Measurements from ENCODE around the gene PSMB9.

The PSMB9 gene

DNA sequence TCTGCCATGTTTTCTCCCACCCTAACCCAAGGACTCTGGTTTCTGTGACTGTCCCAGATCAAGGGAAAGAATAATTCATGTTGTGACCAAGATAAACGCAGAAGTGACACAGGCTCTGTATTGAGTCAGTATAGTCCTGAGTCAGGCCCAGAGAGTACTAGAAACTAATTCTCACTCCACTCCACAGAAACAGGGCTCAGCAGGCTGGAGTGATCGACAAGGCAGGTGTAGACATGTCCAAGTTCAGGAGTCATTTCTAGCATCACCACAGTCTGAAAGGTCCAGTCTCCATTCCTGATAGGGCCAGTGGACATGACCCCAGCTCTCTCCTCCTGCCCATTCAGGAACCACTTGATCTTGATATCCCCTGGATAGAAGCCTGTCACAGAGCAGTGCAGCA is 39.8 kb upstream of the PSMB9 start:
- Histone ChIP-seq H3K27me3 (ENCODE audit: control insufficient read depth in 3 of 3, insufficient read depth in 3 of 3, low read depth in 1 of 3, low read length in 3 of 3) (peaks cover 0 to 52% (median 0%) of the 10 kb centered on the region in 3 experiments), H2AK5ac (ENCODE audit: low read depth, low read length) (no peak overlapping the region), H3K36me3 (replicated peaks in 1 of 2; ENCODE audit: control insufficient read depth in 2 of 2, insufficient read depth in 2 of 2, low read length in 2 of 2) (no peaks in the 10 kb centered on the region), H3K23ac (ENCODE audit: low read depth, low read length, poor library complexity) (no peak overlapping the region), H3K4ac (ENCODE audit: low read length) (no peak overlapping the region), H2BK15ac (ENCODE audit: low read length) (no peak overlapping the region), H3K4me1 (ENCODE audit: control insufficient read depth in 2 of 2, insufficient read depth in 1 of 2, low read depth in 1 of 2, low read length in 2 of 2) (no peaks in the 10 kb centered on the region), H3K27ac (replicated peaks; ENCODE audit: low read length) (no peak overlapping the region), H4K91ac (ENCODE audit: low read depth, low read length, poor library complexity) (no peak overlapping the region), H3K9ac (ENCODE audit: low read depth, low read length, poor library complexity) (no peak overlapping the region), H2BK12ac (ENCODE audit: low read length) (no peak overlapping the region), H3K18ac (ENCODE audit: low read length) (no peak overlapping the region), H3K79me1 (ENCODE audit: low read depth, low read length) (no peaks in the 10 kb centered on the region), H3K14ac (ENCODE audit: low read length) (no peak overlapping the region), H3K4me2 (ENCODE audit: insufficient read depth, low read length, poor library complexity, severe bottlenecking) (no peak overlapping the region), H2BK5ac (ENCODE audit: low read length) (no peak overlapping the region), H3K9me3 (replicated peaks in 1 of 2; ENCODE audit: control insufficient read depth in 2 of 2, insufficient read depth in 1 of 2, low read depth in 1 of 2, low read length in 2 of 2) (no peaks in the 10 kb centered on the region), H4K8ac (ENCODE audit: low read depth, low read length) (no peak overlapping the region), H3K4me3 (ENCODE audit: low read length in 2 of 2) (no peak overlapping the region), H2BK120ac (ENCODE audit: low read depth, low read length) (no peak overlapping the region), H2AFZ (ENCODE audit: low read length) (no peak overlapping the region)
- no peak for DNase-seq (ENCODE audit: low spot score)
- WGBS, 2 donors (ENCODE audit: extremely low coverage in 2 of 2, insufficient read length in 2 of 2, insufficient replicate concordance in 1 of 2): no CpG with 5 or more reads among the region's 2 CpGs

GRCh38 chr6:32815115-32815514 is 38.9 kb upstream of the PSMB9 start:
- DNase-seq (ENCODE audit: low spot score): no peak
- Histone ChIP-seq H2BK15ac (ENCODE audit: low read length) (no peak overlapping the region), H3K14ac (ENCODE audit: low read length) (no peak overlapping the region), H4K91ac (ENCODE audit: low read depth, low read length, poor library complexity) (no peak overlapping the region), H3K18ac (ENCODE audit: low read length) (no peak overlapping the region), H2BK120ac (ENCODE audit: low read depth, low read length) (no peak overlapping the region), H3K79me1 (ENCODE audit: low read depth, low read length) (no peaks in the 10 kb centered on the region), H3K4ac (ENCODE audit: low read length) (no peak overlapping the region), H3K23ac (ENCODE audit: low read depth, low read length, poor library complexity) (no peak overlapping the region), H3K27me3 (ENCODE audit: control insufficient read depth in 3 of 3, insufficient read depth in 3 of 3, low read depth in 1 of 3, low read length in 3 of 3) (peaks cover 0 to 62% (median 0%) of the 10 kb centered on the region in 3 experiments), H3K9ac (ENCODE audit: low read depth, low read length, poor library complexity) (no peak overlapping the region), H2AK5ac (ENCODE audit: low read depth, low read length) (no peak overlapping the region), H2BK5ac (ENCODE audit: low read length) (no peak overlapping the region), H3K27ac (replicated peaks; ENCODE audit: low read length) (no peak overlapping the region), H2BK12ac (ENCODE audit: low read length) (no peak overlapping the region), H2AFZ (ENCODE audit: low read length) (no peak overlapping the region), H3K4me3 (ENCODE audit: low read length in 2 of 2) (no peak overlapping the region), H3K4me1 (ENCODE audit: control insufficient read depth in 2 of 2, insufficient read depth in 1 of 2, low read depth in 1 of 2, low read length in 2 of 2) (no peaks in the 10 kb centered on the region), H3K36me3 (replicated peaks in 1 of 2; ENCODE audit: control insufficient read depth in 2 of 2, insufficient read depth in 2 of 2, low read length in 2 of 2) (no peaks in the 10 kb centered on the region), H4K8ac (ENCODE audit: low read depth, low read length) (no peak overlapping the region), H3K4me2 (ENCODE audit: insufficient read depth, low read length, poor library complexity, severe bottlenecking) (no peak overlapping the region), H3K9me3 (replicated peaks in 1 of 2; ENCODE audit: control insufficient read depth in 2 of 2, insufficient read depth in 1 of 2, low read depth in 1 of 2, low read length in 2 of 2) (no peaks in the 10 kb centered on the region)
- no CpG with 5 or more reads among the region's 5 CpGs for WGBS, 2 donors (ENCODE audit: extremely low coverage in 2 of 2, insufficient read length in 2 of 2, insufficient replicate concordance in 1 of 2)

- no peak overlapping the region for H4K91ac ChIP-seq (ENCODE audit: low read depth, low read length, poor library complexity)
- no CpG with 5 or more reads among the region's 2 CpGs for WGBS, 2 donors (ENCODE audit: extremely low coverage in 2 of 2, insufficient read length in 2 of 2, insufficient replicate concordance in 1 of 2)
- no peaks in the 10 kb centered on the region for H3K4me1 ChIP-seq (ENCODE audit: control insufficient read depth in 2 of 2, insufficient read depth in 1 of 2, low read depth in 1 of 2, low read length in 2 of 2)
- H4K8ac ChIP-seq (ENCODE audit: low read depth, low read length): no peak overlapping the region
- H2BK15ac ChIP-seq (ENCODE audit: low read length): no peak overlapping the region
- H3K18ac ChIP-seq (ENCODE audit: low read length): no peak overlapping the region
- H3K4me3 ChIP-seq (ENCODE audit: low read length in 2 of 2): no peak overlapping the region
- H3K4me2 ChIP-seq (ENCODE audit: insufficient read depth, low read length, poor library complexity, severe bottlenecking): no peak overlapping the region
- H3K9me3 ChIP-seq (replicated peaks in 1 of 2; ENCODE audit: control insufficient read depth in 2 of 2, insufficient read depth in 1 of 2, low read depth in 1 of 2, low read length in 2 of 2): no peaks in the 10 kb centered on the region
- H3K4ac ChIP-seq (ENCODE audit: low read length): no peak overlapping the region
- H2AK5ac ChIP-seq (ENCODE audit: low read depth, low read length): no peak overlapping the region
- peaks cover 0 to 67% (median 0%) of the 10 kb centered on the region in 3 experiments for H3K27me3 ChIP-seq (ENCODE audit: control insufficient read depth in 3 of 3, insufficient read depth in 3 of 3, low read depth in 1 of 3, low read length in 3 of 3)
- H3K36me3 ChIP-seq (replicated peaks in 1 of 2; ENCODE audit: control insufficient read depth in 2 of 2, insufficient read depth in 2 of 2, low read length in 2 of 2): no peaks in the 10 kb centered on the region
- no peak overlapping the region for H3K23ac ChIP-seq (ENCODE audit: low read depth, low read length, poor library complexity)
- no peak overlapping the region for H3K9ac ChIP-seq (ENCODE audit: low read depth, low read length, poor library complexity)
- H2BK5ac ChIP-seq (ENCODE audit: low read length): no peak overlapping the region
- H2BK12ac ChIP-seq (ENCODE audit: low read length): no peak overlapping the region
- no peak overlapping the region for H3K14ac ChIP-seq (ENCODE audit: low read length)
- no peak for DNase-seq (ENCODE audit: low spot score)
- H2BK120ac ChIP-seq (ENCODE audit: low read depth, low read length): no peak overlapping the region
- no peak overlapping the region for H2AFZ ChIP-seq (ENCODE audit: low read length)
- no peak overlapping the region for H3K27ac ChIP-seq (replicated peaks; ENCODE audit: low read length)
- no peaks in the 10 kb centered on the region for H3K79me1 ChIP-seq (ENCODE audit: low read depth, low read length)
These were observed 38.0 kb upstream of the PSMB9 start for GRCh38 chr6:32815996-32816395.

- H3K18ac ChIP-seq (ENCODE audit: low read length): no peak within 1 kb of the TSS
- H3K79me1 ChIP-seq (ENCODE audit: low read depth, low read length): no peaks in the 10 kb centered on the region
- H3K27me3 ChIP-seq (ENCODE audit: control insufficient read depth in 3 of 3, insufficient read depth in 3 of 3, low read depth in 1 of 3, low read length in 3 of 3): peaks cover 0 to 73% (median 0%) of the 10 kb centered on the region in 3 experiments
- H3K4me3 ChIP-seq (ENCODE audit: low read length in 2 of 2): no peak within 1 kb of the TSS
- no peak within 1 kb of the TSS for H2BK15ac ChIP-seq (ENCODE audit: low read length)
- no peak for DNase-seq (ENCODE audit: low spot score)
- H2AFZ ChIP-seq (ENCODE audit: low read length): no peak within 1 kb of the TSS
- no peak within 1 kb of the TSS for H4K8ac ChIP-seq (ENCODE audit: low read depth, low read length)
- no CpG with 5 or more reads among the region's 3 CpGs for WGBS, 2 donors (ENCODE audit: extremely low coverage in 2 of 2, insufficient read length in 2 of 2, insufficient replicate concordance in 1 of 2)
- H3K9ac ChIP-seq (ENCODE audit: low read depth, low read length, poor library complexity): peak within 1 kb of the TSS; percentile 53
- no peak within 1 kb of the TSS for H4K91ac ChIP-seq (ENCODE audit: low read depth, low read length, poor library complexity)
- H3K36me3 ChIP-seq (replicated peaks in 1 of 2; ENCODE audit: control insufficient read depth in 2 of 2, insufficient read depth in 2 of 2, low read length in 2 of 2): no peaks in the 10 kb centered on the region
- H3K14ac ChIP-seq (ENCODE audit: low read length): no peak within 1 kb of the TSS
- no peak within 1 kb of the TSS for H3K23ac ChIP-seq (ENCODE audit: low read depth, low read length, poor library complexity)
- H3K4me2 ChIP-seq (ENCODE audit: insufficient read depth, low read length, poor library complexity, severe bottlenecking): no peak within 1 kb of the TSS
- H3K4me1 ChIP-seq (ENCODE audit: control insufficient read depth in 2 of 2, insufficient read depth in 1 of 2, low read depth in 1 of 2, low read length in 2 of 2): no peaks in the 10 kb centered on the region
- no peaks in the 10 kb centered on the region for H3K9me3 ChIP-seq (replicated peaks in 1 of 2; ENCODE audit: control insufficient read depth in 2 of 2, insufficient read depth in 1 of 2, low read depth in 1 of 2, low read length in 2 of 2)
- H2BK5ac ChIP-seq (ENCODE audit: low read length): no peak within 1 kb of the TSS
- H2AK5ac ChIP-seq (ENCODE audit: low read depth, low read length): no peak within 1 kb of the TSS
- no peak within 1 kb of the TSS for H2BK12ac ChIP-seq (ENCODE audit: low read length)
- no peak within 1 kb of the TSS for H3K4ac ChIP-seq (ENCODE audit: low read length)
- no peak within 1 kb of the TSS for H3K27ac ChIP-seq (replicated peaks; ENCODE audit: low read length)
- H2BK120ac ChIP-seq (ENCODE audit: low read depth, low read length): no peak within 1 kb of the TSS
These were observed 37.2 kb upstream of the PSMB9 start, which contains the start of gene HLA-DOB for GRCh38 chr6:32816746-32817204. HLA-DOB (minus strand) TSS chr6:32817002; CDS start chr6:32816951, 51 bp downstream.
